Glutamatergic neuron (in vitro differentiated cells): Measurements from ENCODE around the gene AGPAT3. TPM values are rescaled to one million over a fixed set of nuclear protein-coding genes. Genes with fewer than 3 reads are reported as not detected.

Source experiments
- DNase-seq: peaks from one replicate; pipeline ENCODE4 v3.0.0; 2022
- H3K27ac Mint-ChIP-seq: one replicate; pipeline ENCODE4 v1.8.0; 2020; ENCODE audit warnings: mild to moderate bottlenecking, mixed read lengths, inconsistent platforms; ENCODE audit not compliant: unreplicated experiment
- H3K27me3 Mint-ChIP-seq: one replicate; pipeline ENCODE4 v1.8.0; 2020; ENCODE audit warnings: mild to moderate bottlenecking, moderate library complexity, mixed read lengths, inconsistent platforms; ENCODE audit not compliant: unreplicated experiment
- H3K36me3 Mint-ChIP-seq: one replicate; pipeline ENCODE4 v1.8.0; 2020; ENCODE audit warnings: mild to moderate bottlenecking, mixed read lengths, inconsistent platforms; ENCODE audit not compliant: unreplicated experiment
- H3K4me1 Mint-ChIP-seq: one replicate; pipeline ENCODE4 v1.8.0; 2020; ENCODE audit warnings: mild to moderate bottlenecking, low read depth, mixed read lengths, inconsistent platforms; ENCODE audit not compliant: unreplicated experiment
- H3K4me3 Mint-ChIP-seq: one replicate; pipeline ENCODE4 v1.8.0; 2020; ENCODE audit warnings: mild to moderate bottlenecking, mixed read lengths, inconsistent platforms; ENCODE audit not compliant: unreplicated experiment
- H3K9me3 Mint-ChIP-seq: one replicate; pipeline ENCODE4 v1.8.0; 2020; ENCODE audit warnings: mild to moderate bottlenecking, moderate library complexity, mixed read lengths, inconsistent platforms; ENCODE audit not compliant: unreplicated experiment
- CTCF ChIP-seq: fragments of 200-600 bp; sonication (generic); IDR thresholded peaks from one replicate; pipeline ENCODE4 v1.5.0; 2021; ENCODE audit not compliant: partially characterized antibody, unreplicated experiment
- total RNA-seq: library from RNA; stranded (reverse); fragmentation: NEBNext Ultra II Directional; extraction: Animal tissue kit (Norgen Biotek cat#: 25700); gene quantifications from one replicate; pipeline ENCODE4 v1.2.1, GENCODE V29; 2021; ENCODE audit not compliant: unreplicated experiment

AGPAT3 gene
- total RNA-seq, 1 donor from 2014 or later: 12.6 TPM

- Mint-ChIP-seq H3K4me3 (no peak overlapping the region), H3K9me3 (peaks cover under 1% of the 10 kb centered on the region), H3K36me3 (no peaks in the 10 kb centered on the region), H3K27me3 (peaks cover 5% of the 10 kb centered on the region), H3K4me1 (peaks cover 21% of the 10 kb centered on the region), H3K27ac (peak overlapping the region; percentile 22)
- DNase-seq: no peak
- no peak for TF ChIP-seq CTCF
Observed at GRCh38 chr21:43880111-43880985, 15.3 kb downstream of the AGPAT3 start.

DNA sequence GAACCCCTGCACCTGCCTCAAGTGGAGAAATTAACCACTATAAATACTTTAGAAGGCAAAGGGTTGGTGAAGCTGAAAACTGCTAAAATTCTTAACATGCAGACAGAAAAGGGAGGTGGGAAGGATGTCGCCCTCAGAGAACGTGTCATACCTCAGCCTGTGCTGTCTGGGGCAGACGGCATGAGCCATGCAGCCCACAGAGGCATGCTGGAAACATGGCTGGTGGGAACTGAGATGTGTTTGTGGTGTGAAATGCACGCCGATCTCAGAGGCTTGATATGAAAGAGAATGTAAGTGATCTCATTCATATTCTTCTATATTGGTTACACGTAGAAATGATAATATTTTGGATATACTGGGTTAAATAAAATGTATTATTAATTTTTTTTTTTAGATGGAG is 16.3 kb downstream of the AGPAT3 start:
- Mint-ChIP-seq H3K4me3 (no peak overlapping the region), H3K27ac (no peak overlapping the region), H3K36me3 (no peaks in the 10 kb centered on the region), H3K27me3 (peaks cover 5% of the 10 kb centered on the region), H3K9me3 (peaks cover 1% of the 10 kb centered on the region), H3K4me1 (peaks cover 21% of the 10 kb centered on the region)
- no peak for TF ChIP-seq CTCF
- DNase-seq: no peak

- Mint-ChIP-seq H3K9me3 (peaks cover 3% of the 10 kb centered on the region), H3K27ac (no peak overlapping the region), H3K36me3 (no peaks in the 10 kb centered on the region), H3K27me3 (peaks cover 5% of the 10 kb centered on the region), H3K4me1 (peaks cover 21% of the 10 kb centered on the region), H3K4me3 (no peak overlapping the region)
- TF ChIP-seq CTCF: no peak
- no peak for DNase-seq
Observed at GRCh38 chr21:43881935-43882334, 16.9 kb downstream of the AGPAT3 start.

DNA sequence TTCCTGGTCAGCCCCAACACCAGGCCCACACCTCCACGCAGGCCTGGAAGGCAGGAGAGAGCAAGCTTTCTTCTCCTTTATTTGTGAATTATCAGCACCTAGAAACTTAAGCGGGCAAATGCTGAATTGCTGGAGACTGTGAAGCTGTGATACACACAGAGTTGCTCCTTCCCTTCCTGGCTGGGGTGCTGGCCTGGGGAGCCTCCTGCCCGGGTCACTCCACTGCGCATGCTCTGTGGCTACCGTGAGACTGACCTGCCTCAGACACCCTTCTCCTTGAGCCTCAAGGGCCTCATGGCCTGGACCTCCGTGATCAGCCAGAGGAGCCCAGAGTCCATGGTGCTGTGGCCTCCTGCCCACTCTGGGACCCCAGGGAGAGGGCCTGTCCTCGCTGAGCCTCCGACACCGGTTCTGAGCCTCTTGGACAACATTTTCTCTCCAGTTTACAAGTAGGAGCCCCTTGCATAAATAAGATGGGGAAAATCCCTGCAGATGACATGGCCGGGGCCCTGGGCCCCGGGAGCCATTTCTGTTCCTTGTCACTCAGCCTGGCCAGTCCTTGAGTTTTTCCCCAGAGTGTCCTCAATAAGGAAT is 18.0 kb downstream of the AGPAT3 start:
- Mint-ChIP-seq H3K27me3 (peaks cover 5% of the 10 kb centered on the region), H3K4me3 (no peak overlapping the region), H3K9me3 (peaks cover 3% of the 10 kb centered on the region), H3K27ac (no peak overlapping the region), H3K36me3 (no peaks in the 10 kb centered on the region), H3K4me1 (peaks cover 21% of the 10 kb centered on the region)
- no peak for DNase-seq
- TF ChIP-seq CTCF: no peak
